Psoas muscle (tissue), 8 donors: ENCODE results near the gene LRRC40. TPM values are rescaled to one million over a fixed set of nuclear protein-coding genes. Genes with fewer than 3 reads are reported as not detected.
"Not testable (repeated sequence)": the region's sequence is repeated elsewhere in the genome, so short reads cannot be mapped to it uniquely, and the experiment has no call there.

ENCODE experiments used
- ATAC-seq, 4 donors: fragments of 200-7000 bp; cut with Tn5 transposase; one replicate each; pipeline ENCODE4 v1.9.1; 2020; ENCODE audit warnings: moderate library complexity in 3 of 4, mild to moderate bottlenecking in 2 of 4
- DNase-seq, 2 donors: peaks; one replicate each; pipeline ENCODE4 v3.0.0-alpha.2; 2020
- H3K27ac ChIP-seq: fragments of 200-600 bp; one replicate; pipeline ENCODE4 v1.8.0; 2022
- H3K27me3 ChIP-seq, 3 donors: fragments of 200-600 bp in 1 of 3; one replicate each; pipeline versions ENCODE4 v1.6.1 to v1.8.0; 2013 to 2022; ENCODE audit warnings: low read length in 2 of 3, mild to moderate bottlenecking in 2 of 3, moderate library complexity in 1 of 3; ENCODE audit not compliant: insufficient read depth in 3 of 3
- H3K36me3 ChIP-seq, 2 donors: fragments of 200-600 bp in 1 of 2; one replicate each; pipeline versions ENCODE4 v1.6.1 to v1.8.0; 2013 to 2022; ENCODE audit warnings: low read depth in 1 of 2, mild to moderate bottlenecking in 1 of 2, moderate library complexity in 1 of 2; ENCODE audit not compliant: insufficient read depth in 1 of 2
- H3K4me1 ChIP-seq: fragments of 200-600 bp; one replicate; pipeline ENCODE4 v1.8.0; 2022
- H3K4me3 ChIP-seq: fragments of 200-600 bp; one replicate; pipeline ENCODE4 v1.8.0; 2022; ENCODE audit warnings: mild to moderate bottlenecking
- H3K9me3 ChIP-seq: fragments of 200-600 bp; one replicate; pipeline ENCODE4 v1.8.0; 2022
- CTCF ChIP-seq: fragments of 200-600 bp; IDR thresholded peaks from one replicate; pipeline ENCODE4 v1.8.0; 2022; ENCODE audit warnings: antibody characterized with exemption
- WGBS, 3 donors: extraction: QIAGEN DNeasy Blood & Tissue Kit; methylation state at CpG; one replicate each; pipeline versions ENCODE4 v1.1.6 to v1.1.7; 2013; 5-methylcytosine and 5-hydroxymethylcytosine counted together
- intact Hi-C, 2 donors: fragments of 100-400 bp; cut with DNase I; formaldehyde crosslinking; loops; one replicate each; pipeline versions ENCODE4 v1.11.0 to v1.14.2; 2022
- polyA plus RNA-seq, 3 donors: library from polyadenylated mRNA; stranded (reverse); fragments of 200-250 nt; gene quantifications; one replicate each; pipeline ENCODE4 v1.2.3, GENCODE V29; 2013
- total RNA-seq, 4 donors: library from RNA; stranded (reverse); fragmentation: NEBNext Ultra II Directional in 2 of 4; extraction: Animal tissue kit (Norgen Biotek cat#: 25700) in 2 of 4; gene quantifications; one replicate each; pipeline versions ENCODE4 v1.2.1 to v1.2.4, GENCODE V29; 2021 to 2023
- donor health status: healthy with polysubstance abuse.
- donor health status: DM: no; HTN: no; CAD: no; lungs with moderate emphysema.
- donor health status: Bipolar disorder and iron deficiency.
- donor health status: healthy.
- donor health status: DM: yes; HTN: yes; CAD: no.
- donor health status: DM: no; HTN: no; CAD: no.
- donor health status: DM: no; HTN: no; CAD: no.
- donor health status: DM: yes; HTN: yes; CAD: no.

LRRC40 gene
- total and polyA plus RNA-seq, 7 donors, result 5.5 to 9.1 (median 7.2) TPM

GRCh38 chr1:70188522-70188921 lies 16.9 kb downstream of the LRRC40 start:
- DNase-seq (no peak), ATAC-seq (no peak)
- Histone ChIP-seq H3K4me3 (no peak overlapping the region), H3K4me1 (no peaks in the 10 kb centered on the region), H3K36me3 (peaks cover 0 to 35% of the 10 kb centered on the region in 2 donors), H3K9me3 (no peaks in the 10 kb centered on the region), H3K27me3 (no peaks in the 10 kb centered on the region), H3K27ac (no peak overlapping the region)
- intact Hi-C loops, result no loop called here
- 97 to 98% (median 97%) methylated on average over 2 of the region's 2 CpGs for WGBS, 3 donors
- TF ChIP-seq CTCF, result no peak

- intact Hi-C loops, H3K27me3 ChIP-seq, H3K4me3 ChIP-seq, H3K9me3 ChIP-seq, H3K4me1 ChIP-seq, DNase-seq, ATAC-seq, H3K27ac ChIP-seq: not testable (repeated sequence)
- 92 to 95% (median 95%) methylated on average over 3 of the region's 3 CpGs for WGBS, 3 donors
- H3K36me3 ChIP-seq, result peaks cover 0 to 49% of the 10 kb centered on the region in 2 donors
Observed at GRCh38 chr1:70185181-70185580, 20.2 kb downstream of the LRRC40 start.

GRCh38 chr1:70171512-70171911 lies 33.9 kb downstream of the LRRC40 start:
- H3K4me3 ChIP-seq, result no peak overlapping the region
- no peaks in the 10 kb centered on the region for H3K9me3 ChIP-seq
- H3K36me3 ChIP-seq, result peaks cover 0 to 54% of the 10 kb centered on the region in 2 donors
- WGBS, 3 donors, result 98 to 100% (median 100%) methylated on average over 1 of the region's 1 CpG
- H3K27me3 ChIP-seq, result no peaks in the 10 kb centered on the region
- DNase-seq, result no peak
- intact Hi-C loops, result no loop called here
- no peak for TF ChIP-seq CTCF
- ATAC-seq, result no peak
- H3K27ac ChIP-seq, result no peak overlapping the region
- no peaks in the 10 kb centered on the region for H3K4me1 ChIP-seq

GRCh38 chr1:70169018-70169839 lies 36.1 kb downstream of the LRRC40 start:
- no peak for TF ChIP-seq CTCF
- intact Hi-C loops, result no loop called here
- DNase-seq (no peak), ATAC-seq (no peak)
- Histone ChIP-seq H3K9me3 (no peaks in the 10 kb centered on the region), H3K36me3 (peaks cover 0 to 52% of the 10 kb centered on the region in 2 donors), H3K27me3 (no peaks in the 10 kb centered on the region), H3K4me3 (no peak overlapping the region), H3K4me1 (no peaks in the 10 kb centered on the region), H3K27ac (no peak overlapping the region)
- 71 to 81% (median 77%) methylated on average over 5 of the region's 5 CpGs for WGBS, 3 donors

- TF ChIP-seq CTCF, result no peak
- Histone ChIP-seq H3K4me1 (no peaks in the 10 kb centered on the region), H3K4me3 (no peak overlapping the region), H3K27ac (no peak overlapping the region), H3K9me3 (no peaks in the 10 kb centered on the region), H3K36me3 (peaks cover 0 to 50% of the 10 kb centered on the region in 2 donors), H3K27me3 (no peaks in the 10 kb centered on the region)
- intact Hi-C loops, result no loop called here
- DNase-seq, result no peak
- no peak for ATAC-seq
Observed at GRCh38 chr1:70168283-70168682, 37.1 kb downstream of the LRRC40 start.
